Loucy (cell line): ENCODE measurements around the gene LMF1.

Experiments
- EZH2phosphoT487 ChIP-seq: fragments of 200-600 bp; IDR thresholded peaks from 2 replicates; pipeline ENCODE4 v1.6.1; 2018; ENCODE audit warnings: antibody characterized with exemption, mild to moderate bottlenecking, moderate library complexity, borderline replicate concordance
- TF ChIP-seq, protein P1 (sequence below): fragments of 200-600 bp; sonication (generic); conservative IDR thresholded peaks from 2 replicates; pipeline ENCODE4 v1.5.1; 2014; ENCODE audit warnings: mild to moderate bottlenecking, antibody characterized with exemption, low read length

DNA sequence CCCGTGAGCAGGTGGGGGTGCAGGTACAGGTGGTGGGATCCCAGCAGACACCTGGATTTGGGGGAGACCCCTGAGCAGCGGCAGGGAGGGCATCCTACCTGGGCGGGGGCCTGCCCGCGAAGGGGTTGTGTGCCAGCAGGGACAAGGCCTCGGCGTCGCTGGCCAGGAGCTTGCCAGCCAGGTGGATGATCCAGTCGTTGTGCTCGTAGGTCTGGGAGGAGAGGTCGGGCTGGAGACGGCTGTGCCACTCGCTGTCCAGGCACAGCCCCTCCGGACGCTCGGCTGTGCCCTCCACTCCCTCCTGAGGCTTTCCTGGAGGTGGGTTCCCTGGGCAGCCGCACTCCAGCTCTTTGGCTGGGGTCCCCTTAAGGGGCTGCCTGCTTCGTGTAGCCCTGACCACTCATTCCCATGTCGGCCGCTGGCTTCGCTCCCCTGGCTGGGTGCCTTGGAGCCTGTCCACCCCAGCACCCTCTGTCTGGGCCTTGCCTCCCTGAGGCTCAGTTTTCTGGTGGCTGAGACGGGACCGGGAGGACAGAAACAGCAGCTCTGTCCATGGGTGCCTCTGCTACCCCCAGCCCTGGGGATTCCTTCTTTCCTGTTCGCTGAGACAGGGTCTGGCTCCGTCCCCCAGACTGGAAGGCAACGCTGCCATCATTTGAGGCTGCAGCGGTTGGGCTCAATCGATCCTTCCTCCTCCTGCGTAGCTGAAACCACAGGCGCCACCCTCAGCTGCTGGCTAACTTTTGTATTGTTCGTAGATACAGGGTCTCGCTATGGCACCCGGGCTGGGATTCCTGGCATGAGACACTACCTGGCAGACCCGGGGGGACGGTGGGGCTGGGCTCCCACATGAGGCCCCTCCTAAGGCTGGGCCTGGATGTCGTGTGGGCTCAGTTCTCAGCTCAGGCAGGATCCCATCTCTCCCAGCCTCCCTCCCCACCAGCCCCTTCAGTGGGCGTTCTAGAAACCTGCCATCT is 101.7 kb downstream of the LMF1 start:
- TF ChIP-seq, protein P1, sequence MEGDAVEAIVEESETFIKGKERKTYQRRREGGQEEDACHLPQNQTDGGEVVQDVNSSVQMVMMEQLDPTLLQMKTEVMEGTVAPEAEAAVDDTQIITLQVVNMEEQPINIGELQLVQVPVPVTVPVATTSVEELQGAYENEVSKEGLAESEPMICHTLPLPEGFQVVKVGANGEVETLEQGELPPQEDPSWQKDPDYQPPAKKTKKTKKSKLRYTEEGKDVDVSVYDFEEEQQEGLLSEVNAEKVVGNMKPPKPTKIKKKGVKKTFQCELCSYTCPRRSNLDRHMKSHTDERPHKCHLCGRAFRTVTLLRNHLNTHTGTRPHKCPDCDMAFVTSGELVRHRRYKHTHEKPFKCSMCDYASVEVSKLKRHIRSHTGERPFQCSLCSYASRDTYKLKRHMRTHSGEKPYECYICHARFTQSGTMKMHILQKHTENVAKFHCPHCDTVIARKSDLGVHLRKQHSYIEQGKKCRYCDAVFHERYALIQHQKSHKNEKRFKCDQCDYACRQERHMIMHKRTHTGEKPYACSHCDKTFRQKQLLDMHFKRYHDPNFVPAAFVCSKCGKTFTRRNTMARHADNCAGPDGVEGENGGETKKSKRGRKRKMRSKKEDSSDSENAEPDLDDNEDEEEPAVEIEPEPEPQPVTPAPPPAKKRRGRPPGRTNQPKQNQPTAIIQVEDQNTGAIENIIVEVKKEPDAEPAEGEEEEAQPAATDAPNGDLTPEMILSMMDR: no peak
- no peak for TF ChIP-seq EZH2phosphoT487
